ENCODE data around the gene TRNAU1AP.
"Not testable (repeated sequence)": the region's sequence is repeated elsewhere in the genome, so short reads cannot be mapped to it uniquely, and the experiment has no call there.

Gene TRNAU1AP

DNA sequence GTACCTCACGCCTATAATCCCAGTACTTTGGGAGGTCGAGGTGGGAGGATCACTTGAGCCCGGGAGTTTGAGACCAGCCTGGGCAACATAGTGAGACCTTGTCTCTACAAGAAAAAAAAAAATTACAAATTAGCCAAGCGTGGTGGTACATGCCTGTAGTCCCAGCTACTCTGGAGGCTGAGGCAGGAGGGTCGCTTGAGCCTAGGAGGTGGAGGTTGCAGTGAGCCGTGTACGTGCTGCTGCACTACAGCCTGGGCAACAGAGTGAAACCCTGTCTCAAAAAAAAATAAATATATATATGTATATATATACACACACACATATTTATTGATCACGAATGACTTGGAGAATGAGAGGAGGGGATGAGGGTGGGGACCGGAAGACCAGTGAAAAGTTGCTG is 30.3 kb upstream of the TRNAU1AP start:
- DNase-seq: not testable (repeated sequence)

DNA sequence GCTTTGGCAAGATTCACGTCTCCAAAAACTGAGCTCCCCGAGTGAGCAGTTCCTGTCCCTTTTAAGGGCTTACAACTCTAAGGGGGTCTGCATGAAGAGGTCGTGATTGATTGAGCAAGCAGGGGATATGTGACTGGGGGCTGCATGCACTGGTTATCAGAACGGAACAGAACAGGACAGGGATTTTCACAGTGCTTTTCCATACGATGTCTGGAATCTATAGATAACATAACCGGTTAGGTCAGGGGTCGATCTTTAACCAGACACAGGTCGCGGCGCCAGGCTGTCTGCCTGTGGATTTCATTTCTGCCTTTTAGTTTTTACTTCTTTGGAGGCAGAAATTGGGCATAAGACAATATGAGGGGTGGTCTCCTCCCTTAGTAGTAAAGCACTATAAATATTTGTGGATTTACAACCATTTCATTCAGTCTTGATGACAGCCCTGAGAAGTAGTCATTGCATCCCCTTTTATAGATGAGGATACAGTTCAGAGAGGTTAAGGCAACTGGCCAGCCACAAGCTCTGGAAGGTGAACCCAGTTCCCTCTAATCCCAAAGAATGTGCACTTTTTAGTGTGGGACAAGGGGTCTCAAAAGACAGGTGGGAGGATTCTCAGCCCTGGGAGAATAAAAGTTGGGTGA is 27.8 kb upstream of the TRNAU1AP start:
- not testable (repeated sequence) for DNase-seq

DNA sequence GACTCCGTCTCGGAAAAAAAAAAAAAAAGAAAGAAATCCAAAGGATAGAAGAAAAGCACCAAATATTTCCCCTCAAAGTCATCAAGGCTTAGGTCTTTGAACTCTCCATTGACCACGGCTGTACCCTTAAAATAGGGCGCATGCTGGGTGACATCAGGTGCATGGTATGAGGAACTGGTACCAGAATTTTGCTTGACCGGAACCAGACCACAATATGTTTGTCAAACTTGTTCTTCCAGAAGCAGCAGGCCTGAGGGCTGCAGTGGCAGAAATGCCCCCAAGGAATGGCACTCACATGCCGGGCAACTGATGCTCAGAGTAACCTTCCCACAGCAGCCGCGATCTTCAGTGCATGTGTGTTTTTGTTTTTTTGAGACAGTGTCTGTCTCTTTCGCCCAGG is 26.0 kb upstream of the TRNAU1AP start:
- DNase-seq: no peak

DNA sequence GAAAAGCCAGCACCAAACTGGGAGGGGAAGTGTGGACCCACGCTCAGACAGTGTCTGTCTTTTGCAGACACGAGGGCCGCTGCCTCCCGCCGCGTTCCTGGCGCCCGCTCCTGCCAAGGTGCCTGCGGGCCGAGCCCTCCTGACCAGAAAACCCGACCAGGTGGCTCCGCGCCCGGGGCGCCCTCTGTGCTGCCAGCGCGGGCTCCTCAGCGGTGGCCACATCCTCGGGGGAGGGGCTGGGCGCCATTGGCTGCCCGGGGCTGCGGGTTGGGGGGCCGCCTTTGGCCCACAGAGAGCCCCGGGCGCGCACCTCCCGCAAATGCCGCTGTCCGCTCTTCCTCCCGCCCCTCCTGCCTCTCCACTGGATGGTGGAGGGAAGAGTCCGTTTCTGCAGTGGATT is 22.4 kb upstream of the TRNAU1AP start:
- DNase-seq: no peak

DNA sequence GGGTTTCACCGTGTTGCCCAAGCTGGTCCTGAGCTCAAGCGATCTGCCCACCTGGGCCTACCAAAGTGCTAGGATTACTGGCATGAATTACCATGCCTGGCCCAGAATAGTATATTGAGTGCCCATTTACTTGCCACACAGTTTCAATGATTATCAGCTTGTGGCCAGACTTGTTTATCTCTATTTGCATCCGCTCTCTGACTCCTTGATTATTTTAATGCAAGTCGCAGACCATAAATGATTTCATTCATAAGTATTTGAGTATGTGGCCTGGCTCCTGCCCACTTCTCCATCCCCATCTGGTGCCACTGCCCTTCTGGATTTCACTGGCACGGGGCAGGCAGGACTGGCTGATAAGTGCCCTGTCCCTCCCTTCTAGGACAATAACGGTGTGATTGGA is 18.2 kb upstream of the TRNAU1AP start:
- no peak for DNase-seq

DNA sequence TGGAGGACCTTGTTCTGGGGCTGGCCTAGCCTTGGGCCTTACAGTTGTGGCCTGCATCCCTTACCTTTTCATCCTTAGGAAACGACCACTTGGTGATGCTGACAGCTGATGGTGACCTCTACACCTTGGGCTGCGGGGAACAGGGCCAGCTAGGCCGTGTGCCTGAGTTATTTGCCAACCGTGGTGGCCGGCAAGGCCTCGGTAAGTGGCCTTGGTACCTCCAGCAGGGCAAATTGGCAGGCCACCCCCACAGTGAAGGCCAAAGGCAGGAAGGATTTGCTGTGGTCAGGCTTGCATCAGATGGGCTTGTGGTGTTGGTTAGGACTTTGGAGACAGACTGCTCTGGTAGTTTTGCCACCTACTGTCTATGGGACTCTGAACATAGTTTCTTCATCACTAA is 17.7 kb upstream of the TRNAU1AP start:
- no peak for DNase-seq

DNA sequence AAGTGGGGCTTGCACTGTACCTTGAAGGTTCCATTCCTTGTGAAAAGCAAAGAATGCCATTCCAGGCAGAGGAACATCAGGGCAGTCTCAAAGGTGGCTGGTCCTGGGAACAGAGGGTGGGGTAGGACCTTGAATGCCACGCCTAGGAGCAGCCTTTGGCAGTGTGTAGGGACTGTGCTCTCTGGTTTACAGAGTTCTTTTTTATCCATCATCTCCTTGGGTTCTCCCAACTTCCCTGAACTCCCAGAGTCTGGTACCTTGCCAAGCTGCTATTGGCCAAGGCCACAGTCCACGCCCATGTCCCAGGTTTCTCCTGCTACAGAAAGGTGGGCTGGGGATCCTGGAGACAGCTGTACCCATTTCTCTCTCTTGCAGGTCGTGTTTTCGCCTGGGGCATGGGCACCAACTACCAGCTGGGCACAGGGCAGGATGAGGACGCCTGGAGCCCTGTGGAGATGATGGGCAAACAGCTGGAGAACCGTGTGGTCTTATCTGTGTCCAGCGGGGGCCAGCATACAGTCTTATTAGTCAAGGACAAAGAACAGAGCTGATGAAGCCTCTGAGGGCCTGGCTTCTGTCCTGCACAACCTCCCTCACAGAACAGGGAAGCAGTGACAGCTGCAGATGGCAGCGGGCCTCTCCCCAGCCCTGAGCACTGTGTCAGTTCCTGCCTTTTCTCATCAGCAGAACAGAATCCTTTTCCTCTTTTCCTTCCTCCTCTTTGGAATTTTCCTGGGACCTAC is 15.3 kb upstream of the TRNAU1AP start:
- DNase-seq: no peak

DNA sequence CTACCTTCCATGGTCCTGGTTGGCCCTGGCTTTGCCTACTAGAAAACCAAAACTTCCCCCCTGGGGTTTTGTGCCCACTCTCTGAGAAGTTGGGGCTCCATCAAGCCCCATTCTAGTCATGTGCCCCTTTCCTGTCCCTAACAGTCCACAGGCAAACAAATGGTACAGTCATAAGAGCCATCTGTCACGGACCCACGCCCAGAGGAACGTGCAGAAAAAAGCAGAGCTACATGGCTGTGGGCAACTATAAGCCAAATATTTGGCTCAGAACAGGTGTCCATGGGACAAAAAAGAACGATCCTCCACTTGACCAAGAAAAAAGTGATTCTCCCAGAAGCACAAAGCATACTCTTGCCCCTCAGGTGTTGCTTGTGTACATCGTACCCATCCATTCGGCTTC is 14.6 kb upstream of the TRNAU1AP start:
- no peak for DNase-seq

DNA sequence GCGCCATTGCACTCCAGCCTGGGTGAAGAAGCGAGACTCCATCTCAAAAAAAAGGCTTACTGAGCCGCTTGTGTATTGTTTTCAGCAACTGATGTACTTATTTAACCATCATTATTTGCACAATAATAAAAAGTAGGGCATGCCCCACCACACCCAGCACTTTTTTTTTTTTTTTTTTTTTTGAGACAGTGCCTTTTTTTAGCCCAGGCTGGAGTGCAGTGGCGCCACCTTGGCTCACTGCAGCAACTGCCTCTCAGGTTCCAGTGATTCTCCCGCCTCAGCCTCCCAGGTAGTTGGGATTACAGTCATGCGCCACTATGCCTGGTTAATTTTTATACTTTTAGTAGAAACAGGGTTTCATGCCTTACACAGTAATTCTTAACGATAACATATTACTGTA is 12.2 kb upstream of the TRNAU1AP start:
- no peak for DNase-seq

DNA sequence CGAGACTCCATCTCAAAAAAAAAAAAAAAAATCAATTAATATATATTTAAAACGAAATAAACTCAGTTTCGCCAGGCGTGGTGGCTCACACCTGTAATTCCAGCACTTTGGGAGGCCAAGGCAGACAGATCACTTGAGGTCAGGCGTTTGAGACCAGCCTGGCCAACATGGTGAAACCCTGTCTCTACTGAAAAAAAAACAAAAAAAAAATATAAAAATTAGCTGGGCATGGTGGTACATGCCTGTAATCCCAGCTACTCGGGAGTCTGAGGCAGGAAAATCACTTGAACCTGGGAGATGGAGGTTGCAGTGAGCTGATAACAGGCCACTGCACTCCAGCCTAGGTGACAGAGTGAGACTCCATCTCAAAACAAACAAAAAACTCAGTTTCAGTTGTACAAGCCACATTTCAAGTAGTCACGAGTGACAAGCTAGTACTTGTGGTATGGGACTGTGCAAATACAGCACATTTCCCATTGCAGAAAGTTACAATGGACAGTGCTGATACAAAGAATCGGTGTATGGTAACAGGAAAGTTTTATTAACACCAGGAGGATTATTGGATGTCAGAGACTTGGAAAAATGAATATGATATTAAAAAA is 11.4 kb upstream of the TRNAU1AP start:
- not testable (repeated sequence) for DNase-seq

DNA sequence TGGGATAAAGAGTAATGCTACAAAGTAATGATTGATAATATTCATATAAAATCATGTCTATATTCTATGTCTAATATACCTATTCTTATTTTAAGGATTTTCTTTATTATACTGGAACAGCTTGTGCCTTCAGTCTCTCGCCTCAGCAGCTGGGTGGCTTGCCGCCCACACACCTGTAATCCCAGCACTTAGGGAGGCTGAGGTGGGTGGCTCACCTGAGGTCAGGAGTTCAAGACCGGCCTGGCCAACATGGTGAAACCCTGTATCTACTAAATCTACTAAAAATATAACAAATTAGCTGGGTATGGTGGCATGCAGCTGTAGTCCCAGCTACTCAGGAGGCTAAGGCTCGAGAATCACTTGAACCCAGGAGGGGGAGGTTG is 7.6 kb upstream of the TRNAU1AP start:
- DNase-seq: no peak

DNA sequence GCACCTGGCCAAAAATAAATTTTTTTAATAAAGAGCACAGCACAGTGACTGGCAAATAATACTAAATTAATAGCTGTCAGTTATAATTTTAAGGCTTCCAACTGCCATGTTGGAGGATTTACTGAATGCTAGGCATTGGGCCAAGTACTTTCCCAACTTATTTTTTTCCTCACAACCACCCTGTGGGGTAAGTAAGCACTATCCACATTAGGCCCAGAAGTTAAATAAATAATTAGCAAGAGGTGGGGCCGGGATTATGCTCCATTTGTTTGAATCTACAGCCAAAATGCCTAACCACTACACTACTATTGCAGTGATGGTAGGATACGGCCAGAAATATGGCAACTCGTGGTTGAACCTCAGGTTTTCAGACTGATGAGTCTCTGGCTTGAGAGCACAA is 4.6 kb upstream of the TRNAU1AP start:
- DNase-seq: no peak

DNA sequence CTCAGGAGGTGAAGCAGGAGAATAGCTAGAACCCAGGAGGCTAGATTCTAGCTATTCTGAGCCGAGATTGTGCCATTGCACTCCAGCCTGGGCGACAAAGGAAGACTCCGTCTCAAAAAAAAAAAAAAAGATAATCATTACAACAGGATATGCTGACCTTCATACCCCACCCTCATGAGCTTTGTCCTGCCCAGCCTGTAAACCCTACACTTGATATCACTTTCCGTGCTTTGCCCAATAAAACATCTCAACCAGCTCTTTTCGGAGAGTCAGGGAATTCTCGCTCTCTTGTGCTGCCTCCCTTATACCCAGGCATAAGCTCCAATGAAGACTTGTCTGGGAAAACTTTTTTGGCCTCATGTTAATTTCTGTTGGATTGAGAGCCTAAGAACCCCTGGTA is 1.5 kb upstream of the TRNAU1AP start:
- DNase-seq: no peak

DNA sequence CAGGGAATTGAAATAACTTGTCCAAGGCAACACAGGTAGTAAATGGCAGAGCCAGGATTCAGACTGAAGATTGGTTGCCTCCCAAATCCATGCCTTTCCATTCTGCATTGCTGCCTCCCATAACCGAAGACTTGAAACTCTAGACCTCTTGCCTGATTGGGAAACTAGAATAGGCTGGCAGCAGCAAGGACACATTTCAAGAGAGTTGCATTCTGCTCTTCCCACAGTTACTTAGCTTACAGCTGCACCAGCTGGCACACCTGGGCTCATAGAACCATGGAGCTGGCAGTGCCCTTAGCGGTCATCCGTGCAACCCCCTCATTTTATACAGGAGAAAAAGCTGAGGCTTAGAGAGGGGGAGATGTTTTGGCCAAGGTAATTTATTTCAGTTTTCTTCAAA is 8.0 kb downstream of the TRNAU1AP start:
- DNase-seq: no peak

DNA sequence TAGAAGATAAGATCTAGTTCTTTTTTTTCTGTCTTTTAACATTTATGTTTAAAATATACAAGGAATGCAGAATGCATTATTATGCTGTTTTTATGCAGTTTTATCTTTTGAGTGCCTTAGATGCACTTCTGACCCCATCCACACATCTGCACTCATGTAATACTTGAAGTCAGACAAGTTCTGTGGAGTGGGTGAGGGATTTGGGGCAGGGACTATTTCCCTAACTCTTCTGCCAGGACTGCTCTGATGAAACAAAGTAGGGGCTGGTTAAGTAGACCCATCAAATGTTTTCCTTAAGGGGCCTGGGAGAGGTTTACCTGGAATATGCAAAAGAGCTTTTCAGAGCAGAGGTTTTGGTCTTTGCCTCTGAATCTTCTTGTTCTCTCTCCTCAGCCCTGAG is 11.4 kb downstream of the TRNAU1AP start:
- no peak for DNase-seq

DNA sequence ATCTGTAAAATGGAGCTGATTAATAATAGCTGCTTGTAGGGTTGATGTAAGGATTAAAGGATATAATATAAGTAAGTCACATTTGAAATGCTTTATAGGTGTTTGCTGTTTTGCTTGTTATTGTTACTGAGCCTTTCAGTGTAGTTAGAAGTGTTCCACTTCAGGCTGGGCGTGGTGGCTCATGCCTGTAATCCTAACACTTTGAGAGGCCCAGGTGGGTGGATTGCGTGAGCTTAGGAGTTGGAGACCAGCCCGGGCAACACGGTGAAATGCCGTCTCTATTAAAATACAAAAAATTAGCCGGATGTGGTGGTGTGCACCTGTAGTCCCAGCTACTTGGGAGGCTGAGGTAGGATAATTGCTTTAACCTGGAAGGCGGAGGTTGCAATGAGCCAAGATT is 12.2 kb downstream of the TRNAU1AP start:
- DNase-seq: no peak

DNA sequence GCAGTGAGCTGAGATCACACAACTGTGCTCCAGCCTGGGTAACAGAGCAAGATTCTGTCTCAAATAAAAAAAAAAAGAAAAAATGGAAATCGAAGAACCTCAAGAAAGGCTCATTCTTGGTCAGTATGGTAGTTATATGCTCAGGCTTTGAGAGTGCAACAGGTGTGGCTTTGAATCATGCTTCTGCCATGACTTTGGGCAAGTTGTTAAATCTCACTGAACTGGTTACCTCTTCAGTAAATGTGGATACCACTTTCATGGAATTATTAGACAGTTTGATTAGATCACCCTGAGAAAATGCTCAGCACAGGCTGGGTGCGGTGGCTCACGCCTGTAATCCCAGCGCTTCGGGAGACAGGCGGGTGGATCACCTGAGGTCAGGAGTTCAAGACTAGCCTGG is 12.8 kb downstream of the TRNAU1AP start:
- DNase-seq: no peak

DNA sequence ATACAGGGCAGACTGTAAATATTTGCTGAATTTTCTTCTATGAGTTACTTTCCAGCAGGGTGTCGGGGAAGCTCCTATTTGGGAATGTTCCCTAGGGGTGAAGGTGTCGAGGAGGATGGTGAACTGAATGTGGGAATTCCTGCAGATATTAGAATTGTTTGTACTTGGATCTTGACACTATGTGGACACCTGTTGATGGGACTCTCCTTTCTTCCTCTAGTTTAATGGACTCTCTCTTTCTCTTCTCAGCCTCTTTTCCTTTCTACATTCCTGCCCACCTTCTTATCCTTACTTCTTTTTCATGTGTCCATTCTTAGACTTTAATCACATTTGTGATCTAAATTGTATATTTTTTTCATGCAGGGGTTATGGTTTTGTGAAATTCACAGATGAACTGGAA is 14.0 kb downstream of the TRNAU1AP start:
- DNase-seq: no peak

DNA sequence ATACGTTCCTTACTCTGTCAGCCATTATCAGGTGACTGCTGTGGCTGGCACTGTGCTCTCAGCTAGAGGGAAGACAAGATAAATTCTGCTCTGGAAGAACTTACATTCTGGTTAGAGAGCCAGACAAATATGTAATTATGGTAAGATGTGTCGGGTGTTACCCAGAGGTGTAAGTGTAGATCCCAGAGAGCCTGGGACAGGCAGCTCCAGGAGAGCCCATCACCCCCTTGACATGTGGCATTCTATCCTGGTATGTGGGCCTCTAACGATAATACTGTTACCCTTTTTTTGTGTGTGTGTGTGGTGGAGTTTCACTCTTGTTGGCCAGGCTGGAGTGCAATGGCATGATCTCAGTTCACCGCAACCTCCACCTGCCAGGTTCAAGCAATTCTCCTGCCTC is 19.0 kb downstream of the TRNAU1AP start:
- DNase-seq: no peak

DNA sequence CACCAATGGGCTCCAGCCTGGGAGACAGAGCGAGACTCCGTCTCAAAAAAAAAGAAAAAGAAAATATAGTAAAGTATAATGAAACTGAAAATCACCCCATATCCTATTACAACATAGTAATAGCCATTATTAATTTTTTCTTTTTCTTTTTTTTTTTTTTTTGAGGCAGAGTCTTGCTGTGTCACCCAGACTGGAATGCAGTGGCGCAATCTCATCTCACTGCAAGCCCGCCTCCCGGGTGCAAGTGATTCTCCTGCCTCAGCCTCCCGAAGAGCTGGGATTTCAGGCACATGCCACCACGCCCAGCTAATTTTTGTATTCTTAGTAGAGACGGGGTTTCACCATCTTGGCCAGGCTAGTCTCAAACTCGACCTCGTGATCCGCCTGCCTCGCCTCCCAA is 20.0 kb downstream of the TRNAU1AP start:
- not testable (repeated sequence) for DNase-seq

DNA sequence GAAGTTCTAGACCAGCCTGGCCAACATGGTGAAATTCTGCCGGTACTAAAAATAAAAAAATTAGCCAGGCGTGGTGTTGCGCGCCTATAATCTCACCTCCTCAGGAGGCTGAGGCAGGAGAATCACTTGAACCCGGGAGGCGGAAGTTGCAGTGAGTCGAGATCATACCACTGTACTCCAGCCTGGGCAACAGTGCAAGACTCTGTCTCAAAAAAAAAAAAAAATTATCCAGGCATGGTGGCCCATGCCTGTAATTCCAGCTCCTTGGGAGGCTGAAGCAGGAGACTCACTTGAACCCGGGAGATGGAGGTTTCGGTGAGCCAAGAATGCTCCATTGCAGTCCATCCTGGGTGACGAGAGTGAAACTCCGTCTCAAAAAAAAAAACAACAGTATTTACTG is 20.7 kb downstream of the TRNAU1AP start:
- no peak for DNase-seq

DNA sequence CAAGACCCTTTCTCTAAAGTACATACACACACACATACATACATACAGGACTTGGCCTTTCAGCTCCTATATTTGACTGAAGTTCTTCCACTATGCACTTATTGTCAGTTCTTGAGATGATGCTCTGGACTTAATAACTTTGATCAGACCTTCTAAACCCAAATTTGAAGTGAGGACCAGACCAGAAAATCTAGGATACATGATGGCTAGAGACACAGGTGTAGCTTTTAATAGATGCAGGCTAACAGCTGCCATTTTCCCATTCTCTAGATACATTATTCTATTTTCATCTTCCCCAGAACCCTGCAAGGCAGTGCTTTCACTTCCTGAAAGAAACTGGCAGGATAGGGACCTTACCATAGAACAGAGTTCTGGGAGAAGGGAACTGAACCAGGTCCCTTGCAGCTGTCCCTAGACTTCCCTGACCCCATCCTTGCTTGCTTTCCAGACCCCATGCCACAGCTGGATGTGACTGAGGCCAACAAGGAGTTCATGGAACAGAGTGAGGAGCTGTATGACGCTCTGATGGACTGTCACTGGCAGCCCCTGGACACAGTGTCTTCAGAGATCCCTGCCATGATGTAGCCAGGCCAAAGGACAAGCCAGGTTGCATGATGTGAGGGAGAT is 24.3 kb downstream of the TRNAU1AP start:
- DNase-seq: no peak

DNA sequence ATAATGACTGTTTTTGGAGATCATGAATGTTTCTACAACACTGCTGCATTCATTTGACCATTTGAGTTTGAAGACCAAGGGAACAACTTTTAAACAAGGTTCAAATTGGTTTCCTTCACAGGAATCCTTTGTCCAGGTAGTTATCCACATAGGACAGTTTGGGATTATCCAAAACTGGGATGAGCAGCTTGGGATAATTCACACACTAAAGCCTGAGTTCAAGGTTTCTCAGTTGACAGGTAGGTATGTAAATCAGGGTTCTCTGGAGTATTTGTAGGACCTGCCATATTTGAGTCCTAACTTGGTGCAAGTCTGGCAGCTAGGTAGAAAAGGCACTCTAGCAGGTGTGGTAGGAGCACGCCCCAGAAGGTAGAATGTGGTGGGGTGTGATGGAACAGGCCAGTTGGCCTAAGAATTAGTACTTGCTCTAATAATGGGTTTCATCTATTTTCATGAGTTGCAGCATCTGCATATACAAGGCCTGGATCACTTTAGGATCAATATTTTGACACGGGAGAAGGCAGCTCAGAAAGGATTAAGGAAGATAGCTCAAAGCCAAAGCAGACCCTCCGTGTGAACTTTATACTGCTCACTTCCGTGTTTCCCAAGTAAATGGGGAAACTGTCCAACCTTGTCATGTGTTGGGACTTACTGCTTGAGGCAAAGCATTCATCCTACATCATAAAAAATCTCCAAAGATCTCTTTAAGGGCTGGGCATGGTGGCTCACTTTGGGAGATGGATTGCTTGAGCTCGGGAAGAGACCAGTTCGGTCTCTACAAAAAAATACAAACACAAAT is 25.1 kb downstream of the TRNAU1AP start:
- no peak for DNase-seq

Data from NCI-H446 (cell line).